Memory B cell (primary cell): ENCODE measurements around the gene PNMA6A.
A peak's percentile ranks its signal among the peaks of the same experiment; 100 is the strongest.
"Not testable (repeated sequence)": the region's sequence is repeated elsewhere in the genome, so short reads cannot be mapped to it uniquely, and the experiment has no call there.

Experiments used
- ATAC-seq: fragments of 150-1000 bp; cut with Tn5 transposase; 2 replicates; pipeline ENCODE4 v1.10.0; 2021; ENCODE audit warnings: low read depth, mild to moderate bottlenecking, moderate library complexity
- DNase-seq, 2 donors: peaks; one replicate each; pipeline ENCODE4 v3.0.0; 2022; ENCODE audit warnings: low spot score in 2 of 2
- H3K27ac Mint-ChIP-seq: one replicate; pipeline ENCODE4 v1.8.0; 2022; ENCODE audit warnings: mild to moderate bottlenecking, moderate library complexity, mixed read lengths
- H3K27me3 Mint-ChIP-seq: one replicate; pipeline ENCODE4 v1.8.0; 2022; ENCODE audit warnings: mixed read lengths
- H3K36me3 Mint-ChIP-seq: one replicate; pipeline ENCODE4 v1.8.0; 2022; ENCODE audit warnings: mild to moderate bottlenecking, mixed read lengths
- H3K4me1 Mint-ChIP-seq: one replicate; pipeline ENCODE4 v1.8.0; 2022; ENCODE audit warnings: mixed read lengths
- H3K4me3 Mint-ChIP-seq: one replicate; pipeline ENCODE4 v1.8.0; 2022; ENCODE audit warnings: mild to moderate bottlenecking, moderate library complexity, mixed read lengths
- H3K9me3 Mint-ChIP-seq: one replicate; pipeline ENCODE4 v1.8.0; 2022; ENCODE audit warnings: mixed read lengths

The PNMA6A gene

DNA sequence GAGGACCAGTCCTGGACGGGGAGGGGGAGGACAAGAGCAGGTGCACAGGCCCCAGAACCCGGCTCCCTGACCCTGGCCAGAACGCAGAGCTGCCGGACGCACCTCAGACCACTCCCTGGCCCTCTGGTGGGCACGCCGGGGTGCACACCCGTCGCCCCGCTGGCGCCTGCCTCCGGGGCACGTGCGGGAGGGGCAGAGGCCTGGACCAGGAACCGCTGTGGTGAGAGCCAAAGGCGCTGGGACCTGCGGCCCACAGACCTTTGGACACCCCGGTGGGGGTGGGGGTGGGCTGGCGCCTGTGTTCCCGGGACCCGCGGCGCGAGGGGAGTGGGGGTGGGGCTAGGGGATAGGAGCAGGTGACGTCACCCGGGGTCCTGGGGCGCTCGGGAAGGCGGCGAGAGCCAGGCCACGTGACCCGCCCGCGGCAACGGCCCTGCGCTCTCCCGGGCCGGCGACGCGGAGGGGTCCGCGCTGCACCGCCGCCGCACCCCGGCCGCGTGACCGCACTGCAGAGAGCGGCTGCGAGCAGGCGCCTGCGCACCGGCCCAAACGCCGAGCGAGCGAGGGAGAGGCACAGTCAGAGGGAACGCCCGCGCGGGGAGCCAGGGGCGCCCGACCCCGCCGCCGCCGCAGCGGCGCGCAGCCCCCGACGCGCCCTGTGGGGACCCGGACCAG, at the start of gene PNMA6A:
TSS of gene PNMA6A (plus strand) at position 546 of the 675 bp plus-strand sequence. CDS start 609 bp downstream, outside the sequence.
- H3K4me3 Mint-ChIP-seq, DNase-seq, H3K27me3 Mint-ChIP-seq, H3K36me3 Mint-ChIP-seq, H3K27ac Mint-ChIP-seq, H3K4me1 Mint-ChIP-seq, H3K9me3 Mint-ChIP-seq: not testable (repeated sequence)
- ATAC-seq = peak; percentile 81

DNA sequence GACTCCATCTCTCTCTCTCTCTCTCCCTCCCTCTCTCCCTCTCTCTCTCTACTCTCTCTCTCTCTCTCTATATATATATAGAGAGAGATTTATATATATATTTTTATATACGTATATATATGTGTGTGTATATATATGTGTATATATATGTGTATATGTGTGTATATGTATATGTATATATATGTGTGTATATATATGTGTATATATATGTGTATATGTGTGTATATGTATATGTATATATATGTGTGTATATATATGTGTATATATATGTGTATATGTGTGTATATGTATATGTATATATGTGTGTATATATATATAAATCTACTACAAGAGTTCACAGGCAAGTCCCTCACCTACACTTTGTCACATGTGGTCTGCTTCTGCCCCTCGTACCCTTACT, 45.8 kb upstream of the PNMA6A start:
- not testable (repeated sequence) for H3K27me3 Mint-ChIP-seq, H3K4me3 Mint-ChIP-seq, H3K36me3 Mint-ChIP-seq, DNase-seq, H3K27ac Mint-ChIP-seq, H3K4me1 Mint-ChIP-seq, ATAC-seq, H3K9me3 Mint-ChIP-seq

DNA sequence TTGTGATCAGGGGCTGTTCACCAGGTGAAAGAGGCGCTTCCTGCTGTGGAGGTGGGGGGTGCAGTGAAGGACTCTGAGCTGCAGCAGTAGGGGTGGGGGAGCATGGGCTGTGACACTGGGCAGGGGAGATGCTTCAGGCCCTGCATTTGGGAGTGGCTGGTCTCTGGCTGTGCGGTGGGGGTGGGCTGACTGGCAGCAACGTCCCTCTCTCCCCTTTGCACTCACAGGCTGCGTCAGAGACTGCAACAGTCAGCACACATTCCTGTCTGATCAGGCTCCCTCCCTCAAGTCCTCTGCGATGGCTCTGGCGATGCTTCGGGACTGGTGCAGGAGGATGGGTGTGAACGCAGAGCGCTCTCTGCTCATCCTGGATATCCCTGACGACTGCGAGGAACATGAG, 43.8 kb upstream of the PNMA6A start:
- H3K4me3 Mint-ChIP-seq, DNase-seq, ATAC-seq, H3K27me3 Mint-ChIP-seq, H3K36me3 Mint-ChIP-seq, H3K9me3 Mint-ChIP-seq, H3K4me1 Mint-ChIP-seq, H3K27ac Mint-ChIP-seq: not testable (repeated sequence)

DNA sequence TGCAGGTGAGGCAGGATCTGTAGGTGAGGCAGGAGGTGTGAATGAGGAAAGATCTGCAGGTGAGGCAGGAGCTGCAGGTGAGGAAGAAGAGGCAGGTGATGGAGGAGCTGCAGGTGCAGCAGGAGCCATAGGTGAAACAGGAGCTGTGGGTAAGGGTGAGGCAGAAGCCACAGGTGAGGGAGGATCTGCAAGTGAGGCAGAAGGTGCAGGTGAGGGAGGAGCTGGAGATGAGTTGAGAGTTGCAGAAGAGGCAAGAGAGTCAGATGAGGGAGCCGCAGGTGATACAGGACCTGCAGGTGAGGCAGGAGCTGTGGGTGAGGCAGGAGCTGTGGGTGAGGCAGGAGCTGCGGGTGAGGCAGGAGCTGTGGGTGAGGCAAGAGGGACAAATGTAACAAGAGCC, 43.1 kb upstream of the PNMA6A start:
- no peak overlapping the region for H3K27ac Mint-ChIP-seq
- no peaks in the 10 kb centered on the region for H3K36me3 Mint-ChIP-seq
- ATAC-seq = no peak
- DNase-seq = no peak
- H3K27me3 Mint-ChIP-seq = no peaks in the 10 kb centered on the region
- no peaks in the 10 kb centered on the region for H3K9me3 Mint-ChIP-seq
- H3K4me1 Mint-ChIP-seq = no peaks in the 10 kb centered on the region
- no peak overlapping the region for H3K4me3 Mint-ChIP-seq

DNA sequence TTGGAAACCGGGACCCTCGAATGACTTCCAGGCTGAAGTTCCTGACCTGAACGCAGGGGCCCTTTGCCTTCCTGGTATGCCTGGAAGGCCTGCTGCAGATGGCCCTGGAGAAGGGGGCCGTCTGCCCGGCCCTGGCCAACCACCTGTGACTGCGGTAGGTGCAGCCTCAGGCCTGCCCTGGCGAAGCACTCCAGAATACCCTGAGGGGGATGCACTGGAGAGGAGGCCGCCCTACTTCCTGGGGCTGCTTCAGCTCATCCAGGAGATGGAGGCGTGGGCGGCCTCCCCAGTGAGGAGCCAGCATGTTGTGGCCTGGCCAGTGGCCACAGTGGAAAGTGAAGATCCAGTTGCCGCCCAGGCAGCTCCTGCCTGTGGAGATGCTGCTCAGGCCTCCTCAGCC, 42.4 kb upstream of the PNMA6A start:
- Mint-ChIP-seq H3K4me1 (no peaks in the 10 kb centered on the region), H3K36me3 (no peaks in the 10 kb centered on the region), H3K27me3 (no peaks in the 10 kb centered on the region), H3K9me3 (no peaks in the 10 kb centered on the region), H3K27ac (no peak overlapping the region), H3K4me3 (no peak overlapping the region)
- DNase-seq (no peak), ATAC-seq (no peak)

DNA sequence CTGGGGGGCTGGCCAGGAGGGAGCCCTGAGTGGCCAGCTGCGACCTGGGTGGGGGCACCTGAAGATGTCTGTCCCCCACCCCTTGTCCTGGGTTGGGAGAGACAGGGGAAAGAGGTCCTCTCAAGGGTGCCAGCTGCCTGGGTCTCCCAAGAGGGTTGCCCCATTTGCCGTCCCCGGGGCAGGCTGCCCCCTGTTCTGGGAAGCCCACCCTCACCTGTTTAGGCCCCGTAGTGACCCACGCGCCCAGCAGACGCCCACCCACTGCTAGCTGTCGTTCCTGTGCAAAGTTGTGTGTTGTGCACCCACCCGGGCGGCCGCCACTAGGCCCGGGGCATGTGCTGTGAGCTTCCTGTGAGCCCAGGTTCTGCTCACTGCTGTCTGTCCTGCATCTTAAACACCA, 41.5 kb upstream of the PNMA6A start:
- no peaks in the 10 kb centered on the region for H3K4me1 Mint-ChIP-seq
- H3K27me3 Mint-ChIP-seq = no peaks in the 10 kb centered on the region
- H3K36me3 Mint-ChIP-seq = peaks cover under 1% of the 10 kb centered on the region
- H3K4me3 Mint-ChIP-seq = no peak overlapping the region
- DNase-seq (no peak), ATAC-seq (no peak)
- H3K9me3 Mint-ChIP-seq = no peaks in the 10 kb centered on the region
- no peak overlapping the region for H3K27ac Mint-ChIP-seq

DNA sequence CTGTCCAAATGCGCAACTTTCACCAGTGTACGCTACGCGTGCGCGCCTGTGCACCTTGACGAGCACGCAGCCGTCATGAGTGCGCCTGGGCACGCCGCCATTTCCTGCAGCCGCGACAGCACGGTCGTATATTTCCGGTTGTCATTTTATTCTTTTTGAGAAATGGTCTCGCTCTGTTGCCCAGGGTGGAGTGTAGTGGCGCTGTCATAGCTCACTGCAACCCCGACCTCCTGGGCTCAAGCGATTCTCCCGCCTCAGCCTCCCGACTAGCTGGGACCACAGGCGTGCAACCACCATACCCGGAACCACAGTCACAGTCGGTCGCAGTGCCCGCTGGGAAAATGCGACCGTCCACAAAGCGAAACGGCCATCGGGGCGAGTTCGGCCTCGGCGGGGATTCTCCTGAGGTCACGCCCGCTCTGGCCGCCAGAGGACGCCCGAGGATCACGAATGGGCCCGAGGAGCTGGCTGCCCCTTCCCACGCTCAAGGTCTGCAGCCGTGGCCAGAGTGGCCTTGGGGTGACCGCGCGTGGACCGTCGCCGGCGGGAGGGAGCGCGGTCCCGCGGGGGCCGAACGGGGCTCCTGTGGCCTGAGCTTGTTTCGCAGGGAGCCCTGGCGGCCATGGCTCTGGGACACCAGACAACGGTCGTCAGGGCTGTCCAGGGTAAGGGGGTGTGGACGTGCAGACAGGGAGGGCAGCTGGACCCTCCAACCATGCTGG, 39.7 kb upstream of the PNMA6A start:
- peak; percentile 83 for ATAC-seq
- Mint-ChIP-seq H3K36me3 (peaks cover 8% of the 10 kb centered on the region), H3K27me3 (no peaks in the 10 kb centered on the region), H3K27ac (peak overlapping the region; percentile 88), H3K9me3 (no peaks in the 10 kb centered on the region), H3K4me1 (no peaks in the 10 kb centered on the region), H3K4me3 (peak overlapping the region; percentile 88)
- peak; percentile 60 to 70 for DNase-seq

DNA sequence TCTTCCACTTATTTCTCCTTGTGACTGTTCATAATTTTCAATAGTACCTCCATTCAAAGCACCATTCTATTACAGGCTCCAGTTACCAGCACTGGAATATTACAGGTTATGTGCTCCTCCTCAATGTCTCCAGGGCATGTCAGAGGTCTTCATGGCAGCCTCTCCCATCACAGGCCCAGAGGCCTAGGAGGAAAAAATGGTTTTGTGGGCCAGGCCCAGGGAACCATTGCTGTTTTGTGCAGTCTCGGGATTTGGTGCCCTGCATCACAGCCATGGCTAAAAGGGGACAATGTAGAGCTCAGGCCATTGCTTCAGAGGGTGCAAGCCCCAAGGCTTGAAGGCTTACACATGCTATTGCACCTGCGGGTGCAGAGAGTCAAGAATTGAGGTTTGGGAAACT, 23.2 kb upstream of the PNMA6A start:
- Mint-ChIP-seq H3K27ac (no peak overlapping the region), H3K4me1 (no peaks in the 10 kb centered on the region), H3K9me3 (peaks cover 5% of the 10 kb centered on the region), H3K36me3 (peaks cover 20% of the 10 kb centered on the region), H3K4me3 (no peak overlapping the region), H3K27me3 (no peaks in the 10 kb centered on the region)
- no peak for ATAC-seq
- no peak for DNase-seq

DNA sequence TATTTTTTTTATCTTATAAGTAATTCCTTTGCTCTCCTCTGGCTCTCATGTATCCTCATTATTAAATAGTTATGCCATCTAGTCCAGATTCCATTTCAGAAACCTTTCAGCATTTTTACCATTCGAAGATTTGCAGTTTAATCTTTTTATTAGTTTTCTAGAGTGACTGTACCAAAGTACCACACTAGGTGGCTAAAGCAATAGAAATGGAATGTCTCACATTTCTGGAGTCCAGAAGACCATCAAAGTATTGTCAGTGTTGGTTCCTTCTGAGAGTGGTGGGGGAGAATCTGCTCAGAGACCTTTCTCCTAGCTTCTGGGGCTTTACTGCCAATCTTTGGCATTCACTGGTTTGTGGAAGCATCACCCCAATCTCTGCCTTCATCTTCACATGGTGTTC, 19.7 kb upstream of the PNMA6A start:
- H3K4me3 Mint-ChIP-seq = no peak overlapping the region
- DNase-seq = no peak
- H3K27ac Mint-ChIP-seq = no peak overlapping the region
- peaks cover 3% of the 10 kb centered on the region for H3K4me1 Mint-ChIP-seq
- H3K27me3 Mint-ChIP-seq = peaks cover 5% of the 10 kb centered on the region
- ATAC-seq = no peak
- peaks cover 18% of the 10 kb centered on the region for H3K36me3 Mint-ChIP-seq
- H3K9me3 Mint-ChIP-seq = peaks cover 5% of the 10 kb centered on the region

DNA sequence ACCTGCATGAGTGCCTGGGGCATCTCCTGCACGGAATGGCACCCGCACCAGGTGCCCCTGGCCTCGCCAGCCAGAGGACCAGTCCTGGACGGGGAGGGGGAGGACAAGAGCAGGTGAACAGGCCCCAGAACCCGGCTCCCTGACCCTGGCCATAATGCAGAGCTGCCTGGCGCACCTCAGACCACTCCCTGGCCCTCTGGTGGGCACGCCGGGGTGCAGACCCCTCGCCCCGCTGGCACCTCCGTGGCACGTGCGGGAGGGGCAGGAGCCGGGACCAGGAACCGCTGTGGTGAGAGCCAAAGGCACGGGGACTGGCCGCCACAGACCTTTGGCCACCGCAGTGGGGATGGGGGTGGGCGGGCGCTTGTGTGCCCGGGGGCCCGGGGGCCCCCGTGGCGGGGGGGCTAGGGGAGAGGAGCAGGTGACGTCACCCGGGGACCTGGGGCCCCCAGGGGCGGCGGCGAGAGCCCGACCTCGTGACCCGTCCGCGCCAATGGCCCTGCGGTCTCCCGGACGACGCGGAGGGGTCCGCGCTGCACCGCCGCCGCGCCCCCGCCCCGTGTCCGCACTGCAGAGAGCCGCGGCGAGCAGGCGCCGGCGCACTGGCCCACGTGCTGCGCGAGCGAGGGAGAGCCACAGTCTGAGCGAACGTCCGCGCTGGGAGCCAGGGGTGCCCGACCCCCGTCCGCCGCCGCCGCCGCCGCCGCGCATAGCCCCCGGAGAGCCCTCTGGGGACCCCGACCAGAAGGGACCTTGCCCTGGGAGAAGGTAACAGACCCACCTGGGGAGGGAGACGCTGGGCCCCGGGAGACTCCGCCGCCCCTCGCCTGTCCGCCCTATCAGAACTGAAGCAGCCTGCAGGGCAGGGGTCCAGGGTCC, 16.1 kb upstream of the PNMA6A start, which contains the start of gene PNMA3:
TSS of gene PNMA3 (plus strand) at position 600 of the 879 bp plus-strand sequence. CDS start 586 bp downstream, outside the sequence.
- Mint-ChIP-seq H3K27ac (no peak within 1 kb of the TSS), H3K36me3 (peaks cover 4% of the 10 kb centered on the region), H3K9me3 (no peaks in the 10 kb centered on the region), H3K4me1 (peaks cover 3% of the 10 kb centered on the region), H3K4me3 (peak within 1 kb of the TSS; percentile 49), H3K27me3 (peaks cover 5% of the 10 kb centered on the region)
- peak; percentile 43 for ATAC-seq
- no peak for DNase-seq

DNA sequence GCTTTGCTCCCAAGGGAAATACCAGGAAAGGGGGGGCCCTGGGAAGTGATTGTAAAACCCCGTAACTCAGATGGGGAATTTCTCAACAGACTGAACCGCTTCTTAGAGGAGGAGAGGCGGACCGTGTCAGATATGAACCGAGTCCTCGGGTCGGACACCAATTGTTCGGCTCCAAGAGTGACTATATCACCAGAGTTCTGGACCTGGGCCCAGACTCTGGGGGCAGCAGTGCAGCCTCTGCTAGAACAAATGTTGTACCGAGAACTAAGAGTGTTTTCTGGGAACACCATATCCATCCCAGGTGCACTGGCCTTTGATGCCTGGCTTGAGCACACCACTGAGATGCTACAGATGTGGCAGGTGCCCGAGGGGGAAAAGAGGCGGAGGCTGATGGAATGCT, 15.0 kb upstream of the PNMA6A start:
- H3K36me3 Mint-ChIP-seq = peaks cover 4% of the 10 kb centered on the region

DNA sequence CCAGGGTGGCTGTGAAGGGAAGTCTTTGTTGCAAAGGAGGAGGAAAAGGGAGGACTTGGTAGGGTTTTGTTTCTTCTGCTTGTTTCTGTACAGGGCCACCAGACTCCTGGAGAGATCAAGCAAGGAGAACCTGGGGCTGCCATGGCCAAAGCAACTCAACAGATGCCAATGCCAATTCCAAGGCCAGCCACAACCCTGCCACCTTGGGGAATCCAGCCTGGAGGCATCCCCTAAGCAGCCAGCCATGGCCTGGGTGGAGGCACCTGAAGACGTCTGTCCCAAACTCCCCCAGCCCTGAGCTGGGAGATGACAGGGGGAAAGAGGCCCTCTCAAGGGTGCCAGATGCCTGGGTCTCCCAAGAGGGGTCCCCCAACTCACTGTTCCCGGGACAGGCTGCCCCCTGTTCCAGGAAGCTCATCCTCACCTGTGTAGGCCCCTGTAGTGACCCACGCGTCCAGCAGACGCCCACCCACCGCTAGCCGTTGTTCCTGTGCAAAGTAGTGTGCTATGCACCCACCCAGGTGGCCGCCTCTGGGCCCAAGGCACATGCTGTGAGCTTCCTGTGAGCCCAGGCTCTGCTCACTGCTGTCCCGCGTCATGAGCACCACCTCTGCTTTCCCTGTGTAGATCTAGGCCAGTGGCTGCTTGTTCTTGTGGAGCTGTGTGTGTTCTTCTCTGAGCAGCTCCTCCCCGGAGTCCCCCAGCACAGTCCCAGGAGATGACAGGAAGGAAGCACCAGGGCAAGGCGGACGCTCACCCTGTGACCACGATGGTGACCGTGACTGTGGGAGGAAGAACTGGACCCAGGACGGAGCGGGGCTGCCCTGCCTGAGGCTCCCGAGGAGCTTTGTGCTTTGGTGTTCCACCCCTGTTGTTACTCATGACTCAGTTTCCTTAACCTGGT, 12.8 kb upstream of the PNMA6A start:
- Mint-ChIP-seq H3K4me1 (peaks cover 3% of the 10 kb centered on the region), H3K27me3 (peaks cover 5% of the 10 kb centered on the region), H3K36me3 (peaks cover 3% of the 10 kb centered on the region), H3K9me3 (no peaks in the 10 kb centered on the region), H3K27ac (no peak overlapping the region), H3K4me3 (no peak overlapping the region)
- no peak for ATAC-seq
- DNase-seq = no peak

More for the DNA sequence above, 15.0 kb upstream of the PNMA6A start:
- Mint-ChIP-seq H3K27ac (no peak overlapping the region), H3K27me3 (peaks cover 5% of the 10 kb centered on the region), H3K4me1 (peaks cover 3% of the 10 kb centered on the region), H3K4me3 (peak overlapping the region; percentile 35), H3K9me3 (no peaks in the 10 kb centered on the region)
- DNase-seq = no peak
- ATAC-seq = no peak

DNA sequence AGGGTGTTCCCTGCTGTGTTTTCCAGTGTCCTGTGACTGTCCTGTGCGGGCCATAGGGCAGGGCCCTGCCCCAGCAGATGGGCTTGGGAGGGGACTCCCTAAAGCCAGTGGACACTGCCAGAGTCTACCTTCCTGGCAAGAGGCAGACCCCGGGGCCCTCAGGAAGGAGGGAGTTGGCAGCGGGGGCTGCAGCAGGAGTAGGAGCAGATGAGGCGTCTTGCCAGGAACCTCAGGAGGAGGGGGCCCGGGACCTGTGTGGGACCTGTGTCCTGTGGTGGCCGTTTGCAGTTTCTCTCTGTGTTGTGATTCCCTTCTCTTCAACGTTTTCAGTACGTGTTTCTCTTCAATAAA, 12.2 kb upstream of the PNMA6A start:
- DNase-seq (no peak), ATAC-seq (no peak)
- peaks cover 3% of the 10 kb centered on the region for H3K36me3 Mint-ChIP-seq
- no peaks in the 10 kb centered on the region for H3K9me3 Mint-ChIP-seq
- H3K27ac Mint-ChIP-seq = no peak overlapping the region
- H3K4me3 Mint-ChIP-seq = no peak overlapping the region
- H3K4me1 Mint-ChIP-seq = peaks cover 3% of the 10 kb centered on the region
- peaks cover 5% of the 10 kb centered on the region for H3K27me3 Mint-ChIP-seq
